Testis (tissue), 2 donors: ENCODE data around the gene ADGRG7.

Experiments
- CTCF ChIP-seq, 3 experiments: fragments of 450-650 bp in 2 of 3; fragments of 200-600 bp in 1 of 3; sonication (generic) in 1 of 3; IDR thresholded peaks; one replicate each; pipeline ENCODE4 v1.5.1; 2016 to 2019; ENCODE audit warnings: antibody characterized with exemption in 3 of 3, mild to moderate bottlenecking in 2 of 3, moderate library complexity in 1 of 3
- POLR2A ChIP-seq: fragments of 450-650 bp; IDR thresholded peaks from one replicate; pipeline ENCODE4 v1.6.1; 2017; ENCODE audit warnings: antibody characterized with exemption, mild to moderate bottlenecking, moderate library complexity

GRCh38 chr3:100702980-100703345, 93.6 kb downstream of the ADGRG7 start:
- TF ChIP-seq POLR2A: no peak
- TF ChIP-seq CTCF (IDR thresholded peaks at IDR 0.05): no peak
